Fibroblast of lung (primary cell): ENCODE results near the gene NUMA1.

Experiments
- EZH2 ChIP-seq: IDR thresholded peaks from 2 replicates; pipeline ENCODE4 v1.5.1; 2012; ENCODE audit warnings: low read length, control low read depth, mild to moderate bottlenecking; ENCODE audit errors: missing control alignments
- TF ChIP-seq, protein P1 (sequence below), 2 donors: IDR thresholded peaks in 1 of 2; conservative IDR thresholded peaks in 1 of 2; 1 replicate in 1 of 2; 2 replicates in 1 of 2; pipeline ENCODE4 v1.5.1; 2011 to 2012; ENCODE audit warnings: low read length in 2 of 2, control low read depth in 1 of 2, inconsistent platforms in 1 of 2, low read depth in 1 of 2, mild to moderate bottlenecking in 1 of 2

DNA sequence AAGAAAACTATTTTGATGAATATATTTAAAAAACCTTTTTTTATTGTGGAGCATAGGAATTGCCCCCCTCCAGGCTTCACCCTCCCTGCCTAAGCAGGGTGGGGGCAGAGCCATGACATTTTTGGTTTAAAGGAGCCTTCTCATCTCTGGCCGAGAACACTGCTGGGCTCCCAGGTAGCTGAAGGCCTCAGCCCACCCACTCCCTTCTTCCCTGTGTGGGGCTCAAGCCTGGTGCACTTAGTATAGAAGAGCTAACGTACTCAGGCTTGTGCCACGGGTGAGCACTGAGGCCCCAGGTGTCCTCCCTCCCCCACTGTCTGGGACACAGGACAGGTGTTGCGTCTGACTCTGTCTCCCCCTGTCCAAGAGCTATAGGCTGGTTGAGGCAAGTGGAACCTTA lies 83.8 kb downstream of the NUMA1 start:
- TF ChIP-seq, protein P1, sequence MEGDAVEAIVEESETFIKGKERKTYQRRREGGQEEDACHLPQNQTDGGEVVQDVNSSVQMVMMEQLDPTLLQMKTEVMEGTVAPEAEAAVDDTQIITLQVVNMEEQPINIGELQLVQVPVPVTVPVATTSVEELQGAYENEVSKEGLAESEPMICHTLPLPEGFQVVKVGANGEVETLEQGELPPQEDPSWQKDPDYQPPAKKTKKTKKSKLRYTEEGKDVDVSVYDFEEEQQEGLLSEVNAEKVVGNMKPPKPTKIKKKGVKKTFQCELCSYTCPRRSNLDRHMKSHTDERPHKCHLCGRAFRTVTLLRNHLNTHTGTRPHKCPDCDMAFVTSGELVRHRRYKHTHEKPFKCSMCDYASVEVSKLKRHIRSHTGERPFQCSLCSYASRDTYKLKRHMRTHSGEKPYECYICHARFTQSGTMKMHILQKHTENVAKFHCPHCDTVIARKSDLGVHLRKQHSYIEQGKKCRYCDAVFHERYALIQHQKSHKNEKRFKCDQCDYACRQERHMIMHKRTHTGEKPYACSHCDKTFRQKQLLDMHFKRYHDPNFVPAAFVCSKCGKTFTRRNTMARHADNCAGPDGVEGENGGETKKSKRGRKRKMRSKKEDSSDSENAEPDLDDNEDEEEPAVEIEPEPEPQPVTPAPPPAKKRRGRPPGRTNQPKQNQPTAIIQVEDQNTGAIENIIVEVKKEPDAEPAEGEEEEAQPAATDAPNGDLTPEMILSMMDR (conservative IDR thresholded peaks at IDR 0.05 in 1 of 2, IDR thresholded peaks at IDR 0.05 in 1 of 2; ENCODE audit: low read depth in 1 of 2, low read length in 2 of 2): no peak
- no peak for TF ChIP-seq EZH2
